Measurements from ENCODE around the gene HOTAIR. TPM values are rescaled to one million over a fixed set of nuclear protein-coding genes. Genes with fewer than 3 reads are reported as not detected.

Gene HOTAIR
- polyA plus RNA-seq, 1 donor from 2014 or later, result not detected

- H4K20me1 ChIP-seq (ENCODE audit: insufficient read depth), result no peaks in the 10 kb centered on the region
- H3K27me3 ChIP-seq (ENCODE audit: insufficient read depth, low read depth, low read length), result peaks cover 99% of the 10 kb centered on the region
- no peaks in the 10 kb centered on the region for H3F3A ChIP-seq (ENCODE audit: insufficient read depth, low read length, poor library complexity, severe bottlenecking)
- H3K4me3 ChIP-seq (ENCODE audit: low read length), result no peak overlapping the region
- no peak for TF ChIP-seq TAF1 (IDR thresholded peaks at IDR 0.05; ENCODE audit: low read depth)
- TF ChIP-seq POLR2AphosphoS5 (IDR thresholded peaks at IDR 0.05), result no peak
- peak; percentile 65 for TF ChIP-seq EZH2 (IDR thresholded peaks at IDR 0.05; ENCODE audit: borderline replicate concordance, insufficient read depth, low read length, poor library complexity, severe bottlenecking)
- no peak for TF ChIP-seq CTCF (IDR thresholded peaks at IDR 0.05; ENCODE audit: poor library complexity, severe bottlenecking)
- TF ChIP-seq REST (IDR thresholded peaks at IDR 0.05; ENCODE audit: borderline replicate concordance), result no peak
- no peak for TF ChIP-seq EP300 (conservative IDR thresholded peaks at IDR 0.05; ENCODE audit: poor library complexity, severe bottlenecking)
- H3K36me3 ChIP-seq (ENCODE audit: insufficient read depth, low read length), result no peaks in the 10 kb centered on the region
- H3K9ac ChIP-seq (ENCODE audit: low read length), result no peak overlapping the region
- no peaks in the 10 kb centered on the region for H3K9me3 ChIP-seq (ENCODE audit: low read length)
- no peak overlapping the region for H2AFZ ChIP-seq (ENCODE audit: low read depth, low read length)
- no peak overlapping the region for H3K27ac ChIP-seq (ENCODE audit: low read length)
- H3K79me2 ChIP-seq (replicated peaks; ENCODE audit: insufficient read depth, low read length), result no peaks in the 10 kb centered on the region
- no peak overlapping the region for H3K4me2 ChIP-seq (ENCODE audit: low read length)
- H3K9me2 ChIP-seq (ENCODE audit: insufficient read depth, low read length), result no peaks in the 10 kb centered on the region
These were observed 1.3 kb downstream of the HOTAIR start for GRCh38 chr12:53973236-53974042.

GRCh38 chr12:53972722-53973235 is 2.0 kb downstream of the HOTAIR start, which contains the start of gene HOXC11:
Gene HOXC11, plus strand, starts transcription at chr12:53973126. Its CDS starts 116 bp downstream, at chr12:53973242.
- Histone ChIP-seq H2AFZ (ENCODE audit: low read depth, low read length) (no peak within 1 kb of the TSS), H3K9ac (ENCODE audit: low read length) (no peak within 1 kb of the TSS), H3K9me2 (ENCODE audit: insufficient read depth, low read length) (no peaks in the 10 kb centered on the region), H3F3A (ENCODE audit: insufficient read depth, low read length, poor library complexity, severe bottlenecking) (no peaks in the 10 kb centered on the region), H3K4me3 (ENCODE audit: low read length) (no peak within 1 kb of the TSS), H3K79me2 (replicated peaks; ENCODE audit: insufficient read depth, low read length) (no peaks in the 10 kb centered on the region), H3K9me3 (ENCODE audit: low read length) (no peaks in the 10 kb centered on the region), H3K27me3 (ENCODE audit: insufficient read depth, low read depth, low read length) (peaks cover 100% of the 10 kb centered on the region), H3K4me2 (ENCODE audit: low read length) (no peak within 1 kb of the TSS), H3K36me3 (ENCODE audit: insufficient read depth, low read length) (no peaks in the 10 kb centered on the region), H3K27ac (ENCODE audit: low read length) (no peak within 1 kb of the TSS), H4K20me1 (ENCODE audit: insufficient read depth) (no peaks in the 10 kb centered on the region)
- no peak for TF ChIP-seq POLR2AphosphoS5 (IDR thresholded peaks at IDR 0.05)
- TF ChIP-seq EP300 (conservative IDR thresholded peaks at IDR 0.05; ENCODE audit: poor library complexity, severe bottlenecking), result no peak
- TF ChIP-seq SMC3 (conservative IDR thresholded peaks at IDR 0.05; ENCODE audit: poor library complexity), result no peak
